SW480 (cell line): ENCODE measurements around the gene ARHGAP15.

Source experiments
- DNase-seq: peaks from one replicate; pipeline ENCODE4 v3.0.0-alpha.2; 2016; ENCODE audit warnings: low spot score

ARHGAP15 gene

DNA sequence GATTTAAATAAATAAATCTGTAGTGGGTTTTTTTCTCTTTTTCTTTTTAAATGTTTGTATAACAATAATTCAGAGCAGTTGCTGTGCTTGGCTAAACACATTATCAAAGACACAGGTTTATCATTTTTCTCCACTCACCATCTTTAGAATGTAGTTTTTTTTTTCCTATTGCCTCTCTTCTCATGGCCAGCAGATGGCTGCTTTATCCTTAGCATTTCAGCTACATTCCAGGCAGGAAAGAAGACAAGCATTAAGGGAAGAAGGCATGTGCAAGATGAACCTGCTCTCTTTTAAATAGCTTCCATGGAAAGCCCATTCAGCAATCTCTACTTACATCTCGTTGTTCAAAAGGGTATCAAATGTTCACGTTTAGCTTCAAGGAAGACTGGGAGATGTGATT is 42.6 kb downstream of the ARHGAP15 start:
- peak; percentile 6 for DNase-seq

DNA sequence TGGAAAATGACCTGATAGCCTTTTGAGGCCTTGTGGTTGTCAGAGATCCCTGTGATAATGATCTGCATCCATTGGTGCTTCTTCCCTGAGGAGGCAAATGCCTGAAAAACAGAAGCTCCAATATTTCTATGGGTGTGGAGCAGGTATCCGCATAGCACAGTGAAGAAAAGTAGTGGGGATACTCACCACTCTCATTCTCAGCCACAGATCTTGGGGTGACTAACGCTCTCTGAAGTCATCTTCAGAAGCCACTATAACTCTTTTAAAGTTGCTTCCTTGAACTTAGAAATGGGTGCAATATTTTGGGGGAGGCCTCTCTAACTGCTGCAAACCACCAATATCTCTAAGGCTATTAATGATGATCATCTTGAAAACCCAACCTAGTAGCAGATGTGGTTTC is 46.2 kb downstream of the ARHGAP15 start:
- no peak for DNase-seq

DNA sequence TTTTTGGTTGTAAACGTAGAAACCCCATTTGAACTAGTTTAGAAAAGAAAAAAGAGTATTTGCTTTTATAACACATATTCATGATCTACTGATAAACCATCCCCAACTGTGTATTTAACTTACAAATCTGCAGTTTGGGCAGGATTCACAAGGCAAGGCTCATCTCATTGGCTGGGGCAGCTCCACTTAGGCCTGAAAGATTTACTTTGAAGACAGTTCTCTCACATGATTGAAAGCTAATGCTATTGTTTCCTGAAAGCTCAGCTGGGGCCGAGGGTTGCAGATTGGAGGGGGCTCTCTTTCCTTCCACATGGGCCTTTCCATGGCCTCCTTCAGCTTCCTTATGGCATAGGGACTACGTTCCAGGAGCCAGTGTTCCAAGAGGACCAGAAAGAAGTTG is 47.4 kb downstream of the ARHGAP15 start:
- no peak for DNase-seq

DNA sequence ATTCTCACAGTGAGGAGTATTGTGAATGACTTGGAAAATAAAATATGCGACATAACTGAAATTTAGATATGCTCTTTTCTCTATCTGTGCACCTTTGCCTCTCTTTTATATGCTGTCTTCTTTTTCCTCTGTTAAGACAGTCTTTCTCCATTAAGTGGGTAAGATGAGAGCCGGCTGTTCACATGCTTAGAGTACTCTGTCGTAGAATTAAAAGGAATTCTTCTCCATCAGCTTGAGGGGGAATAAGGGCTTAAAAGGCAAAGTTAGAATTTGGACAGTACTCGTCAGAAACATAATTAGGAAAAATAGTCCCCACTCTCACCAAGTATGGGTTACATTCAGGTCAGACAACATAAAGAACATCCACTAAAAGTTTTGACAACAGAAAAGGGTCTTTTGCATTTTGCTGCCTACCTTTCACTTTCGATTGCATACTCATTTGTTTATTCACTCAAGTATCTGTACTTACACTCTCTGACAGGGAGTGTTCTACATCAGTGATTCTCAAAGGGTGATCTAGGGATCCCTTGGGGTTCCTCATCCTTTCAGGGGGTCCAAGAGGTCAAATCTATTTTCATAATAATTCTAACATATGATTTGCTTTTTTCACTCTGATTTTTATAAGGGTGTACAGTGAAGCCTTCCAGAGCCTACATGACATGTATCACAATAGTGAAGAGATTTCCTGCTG is 48.0 kb downstream of the ARHGAP15 start:
- no peak for DNase-seq

DNA sequence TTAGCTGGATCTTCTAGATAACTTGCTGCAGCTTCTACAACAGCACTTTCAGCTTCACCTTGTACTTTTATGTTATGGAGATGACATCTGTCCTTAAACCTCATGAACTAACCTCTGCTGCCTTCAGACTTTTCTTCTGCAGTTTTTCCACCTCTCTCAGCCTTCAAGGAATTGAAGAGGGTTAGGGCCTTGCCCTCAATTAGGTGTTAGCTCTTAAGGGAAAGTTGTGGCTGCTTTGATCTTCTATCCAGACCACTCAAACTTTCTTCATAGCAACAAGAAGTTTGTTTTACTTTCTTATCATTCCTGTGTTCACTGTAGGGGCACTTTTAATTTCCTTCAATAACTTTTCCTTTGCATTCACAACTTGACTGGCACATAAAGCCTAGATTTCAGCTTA is 52.3 kb downstream of the ARHGAP15 start:
- no peak for DNase-seq

DNA sequence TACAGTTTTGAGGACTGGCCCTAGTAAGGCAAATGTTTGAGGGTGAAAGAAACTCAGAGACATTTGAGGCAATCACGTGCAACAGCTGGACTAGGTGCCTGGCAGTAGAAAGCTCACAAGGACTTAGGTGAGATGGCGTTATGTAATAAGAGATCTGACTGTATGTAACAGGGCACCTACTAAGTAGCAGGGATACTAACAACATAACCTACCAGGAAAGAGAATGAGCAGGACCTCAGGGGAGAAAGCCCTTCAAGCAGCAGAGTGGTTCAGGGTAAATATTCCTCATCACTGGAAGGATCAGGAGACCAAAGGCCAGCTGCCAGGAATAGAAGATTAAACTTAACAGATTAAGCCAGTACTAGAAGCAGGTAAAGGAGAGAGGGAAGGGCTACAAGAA is 53.4 kb downstream of the ARHGAP15 start:
- DNase-seq, result no peak

DNA sequence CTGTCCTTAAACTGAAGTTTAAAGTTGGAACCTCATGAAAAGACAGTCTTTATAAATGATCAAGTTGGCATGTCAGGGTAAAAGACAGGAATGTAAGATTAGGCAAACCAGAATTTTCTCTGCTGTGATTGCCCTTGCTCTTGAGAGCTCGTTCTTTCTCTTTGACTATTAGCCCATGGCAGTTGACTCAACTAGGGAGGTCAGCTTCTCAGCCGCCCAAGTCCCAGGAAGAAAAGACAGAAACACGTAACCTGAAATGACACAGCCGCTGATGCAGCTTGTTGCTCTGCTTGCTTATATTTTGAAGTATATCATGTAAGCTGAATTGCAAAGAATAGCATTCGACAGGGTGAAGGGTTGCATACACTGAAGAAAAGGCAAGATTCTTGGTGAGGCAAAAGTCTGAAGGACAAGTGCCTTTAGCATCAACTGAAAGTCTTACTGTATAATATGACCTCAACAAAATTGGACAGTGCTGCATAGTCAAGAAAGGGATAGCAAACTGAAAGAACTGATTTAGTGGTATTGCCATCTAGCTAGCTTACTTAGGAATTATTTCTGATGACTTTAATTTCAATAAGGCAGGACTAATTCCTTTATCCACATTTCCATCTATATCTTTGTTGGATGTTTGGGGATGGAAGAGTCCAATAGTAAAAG is 54.7 kb downstream of the ARHGAP15 start:
- DNase-seq, result no peak

DNA sequence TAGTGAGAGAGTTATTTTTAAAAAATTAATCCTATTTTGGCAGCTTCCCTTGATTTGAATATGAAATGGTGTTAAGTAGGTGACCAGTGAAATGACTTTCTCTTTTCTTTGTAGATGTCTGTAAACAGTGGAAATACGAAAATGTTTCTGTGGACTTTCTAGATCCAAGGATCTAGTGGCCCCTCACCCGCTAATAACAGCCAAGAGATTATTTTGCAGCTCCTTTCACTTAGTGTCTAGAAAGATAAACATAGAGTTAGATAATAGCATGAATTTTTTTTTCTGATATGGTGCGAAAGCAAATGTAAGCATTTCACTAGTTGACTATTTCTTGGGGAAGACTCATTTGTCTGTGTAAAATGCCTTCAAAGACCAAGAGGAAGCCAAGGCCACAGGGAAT is 57.7 kb downstream of the ARHGAP15 start:
- no peak for DNase-seq

DNA sequence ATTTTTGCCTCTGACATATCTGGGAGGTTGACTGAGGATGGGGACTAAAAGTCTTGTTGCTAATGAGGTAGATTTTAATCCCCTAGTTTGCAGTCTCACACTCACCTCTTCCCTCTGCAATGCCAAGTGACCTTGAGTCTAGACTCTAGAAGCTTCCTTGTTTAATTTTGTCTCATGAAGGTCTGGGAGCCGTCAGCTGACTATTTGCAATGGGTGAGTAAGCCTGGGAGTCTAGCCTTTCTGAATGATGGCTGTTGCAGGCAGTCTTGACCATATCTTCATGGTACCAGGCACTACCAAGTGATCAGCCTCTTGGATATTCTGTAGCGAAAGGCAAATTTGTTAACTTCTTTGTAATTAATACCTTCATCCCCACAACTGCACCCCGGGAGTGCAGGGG is 61.2 kb downstream of the ARHGAP15 start:
- no peak for DNase-seq

DNA sequence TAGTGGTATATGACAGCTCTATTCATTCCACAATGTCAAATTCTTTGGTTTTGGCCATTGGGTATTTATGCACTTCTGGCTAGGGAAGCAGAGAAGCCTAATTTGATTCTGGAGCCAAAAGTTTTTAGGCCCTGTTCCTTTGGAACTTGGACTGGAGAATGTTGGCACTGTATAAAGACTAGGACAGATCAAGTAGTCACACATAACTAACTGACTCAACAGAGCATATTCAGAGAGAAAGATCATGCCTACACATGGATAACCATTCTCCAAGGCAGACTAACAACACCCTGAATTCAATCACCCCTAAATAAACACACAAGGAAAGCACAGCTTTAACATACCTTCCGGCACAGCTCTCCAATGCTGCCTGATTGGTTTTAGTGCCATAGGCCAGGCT is 62.9 kb downstream of the ARHGAP15 start:
- no peak for DNase-seq

DNA sequence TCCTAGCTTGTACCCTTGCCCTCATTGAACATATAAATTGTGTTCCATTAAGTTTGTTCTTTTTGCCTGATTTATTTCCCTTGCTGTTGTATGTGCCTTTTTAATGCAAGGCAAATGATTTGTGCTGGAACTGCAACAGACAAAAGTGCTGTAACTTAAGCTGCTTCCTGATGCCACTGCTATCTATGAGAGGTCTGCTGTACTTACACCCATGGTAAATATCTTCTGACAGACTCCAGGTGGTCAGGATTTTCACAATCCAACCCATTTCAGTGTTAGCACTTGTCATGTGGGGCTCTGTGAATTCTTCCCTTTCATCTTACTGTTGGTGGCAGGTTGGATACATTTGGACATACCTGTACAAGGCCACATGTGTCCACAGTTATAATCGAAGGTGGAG is 63.5 kb downstream of the ARHGAP15 start:
- DNase-seq, result no peak

DNA sequence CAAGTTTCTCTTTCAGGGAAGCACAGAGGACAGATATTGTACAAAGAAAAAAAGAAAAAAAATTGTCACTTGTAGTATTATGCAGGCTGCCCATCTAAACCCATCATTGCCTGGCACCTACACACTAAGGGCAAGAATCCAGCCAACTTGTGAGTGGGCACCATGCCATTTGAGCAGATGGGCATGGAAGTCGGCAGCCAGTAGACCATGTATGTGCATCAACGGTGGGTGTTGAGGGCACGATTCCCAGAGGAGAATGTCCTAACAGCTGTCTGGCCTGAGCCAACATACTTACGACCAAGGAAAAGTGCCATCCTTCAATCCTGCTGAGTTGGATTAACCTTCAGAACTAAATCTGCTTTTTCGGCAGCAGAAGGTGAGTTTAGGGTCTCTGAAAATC is 63.9 kb downstream of the ARHGAP15 start:
- no peak for DNase-seq

DNA sequence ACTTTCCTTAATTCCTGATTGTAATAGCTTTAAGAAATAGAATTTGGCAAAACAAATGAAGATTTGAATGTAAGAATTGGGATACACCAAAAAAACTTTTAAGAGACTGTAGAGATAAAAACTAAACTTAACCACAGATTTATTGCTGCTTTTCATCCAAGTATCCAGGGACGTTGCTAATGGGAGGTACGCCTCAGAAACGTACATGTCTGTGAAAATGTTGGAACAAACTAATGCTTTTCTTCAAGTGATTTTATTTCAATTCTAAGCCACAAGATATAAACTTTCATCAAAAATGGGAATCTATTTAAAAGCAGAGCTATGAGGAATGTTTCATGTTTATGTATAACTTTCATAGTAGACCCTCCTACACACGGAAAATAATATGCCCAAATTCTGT is 66.3 kb downstream of the ARHGAP15 start:
- no peak for DNase-seq

DNA sequence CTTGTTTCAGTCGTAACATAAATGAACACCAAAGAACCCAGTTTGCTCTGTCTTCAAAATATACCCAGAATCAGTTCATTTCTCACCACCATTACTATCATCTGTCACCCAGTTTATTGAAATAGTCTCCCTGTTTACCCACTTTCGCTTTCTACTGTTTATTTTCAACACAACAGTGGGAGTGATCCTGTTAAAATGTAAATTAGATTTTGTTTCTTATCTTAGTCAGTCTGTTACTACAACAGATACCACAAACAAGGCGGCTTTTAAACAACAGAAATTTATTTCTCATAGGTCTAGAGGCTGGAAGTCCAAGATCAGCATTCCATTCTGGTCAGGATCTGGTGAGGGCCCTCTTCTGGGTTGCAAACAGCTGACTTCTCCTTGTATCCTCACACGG is 74.8 kb downstream of the ARHGAP15 start:
- DNase-seq, result no peak

DNA sequence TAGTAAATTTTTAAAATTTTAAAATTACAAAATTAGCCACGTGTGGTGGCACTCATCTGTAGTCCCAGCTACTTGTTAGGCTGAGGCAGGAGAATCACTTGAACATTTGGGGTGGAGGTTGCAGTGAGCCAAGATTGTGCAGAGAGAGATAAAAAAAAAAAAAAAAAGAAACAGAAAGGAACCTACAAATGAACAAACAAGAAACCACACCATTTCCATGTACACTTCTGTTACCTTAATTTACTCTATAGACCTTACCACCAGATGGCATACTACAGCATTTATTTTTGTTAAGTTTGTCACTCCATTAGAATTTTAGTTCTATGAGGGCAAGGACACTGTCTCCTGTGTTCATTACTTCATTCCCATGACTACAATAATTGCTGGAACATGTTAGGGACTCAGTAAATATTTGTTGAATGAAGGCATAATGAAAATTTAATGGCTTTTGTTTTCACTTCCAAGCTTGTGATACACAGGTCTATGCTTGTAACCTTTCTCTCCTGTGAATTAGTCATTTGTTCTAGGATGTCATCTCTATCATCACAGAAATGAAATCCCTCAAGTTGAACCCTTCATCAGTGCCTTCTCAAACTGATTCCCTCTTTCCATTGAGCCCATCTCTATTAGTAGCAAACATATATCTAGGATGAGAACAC is 76.0 kb downstream of the ARHGAP15 start:
- DNase-seq, result peak; percentile 11

DNA sequence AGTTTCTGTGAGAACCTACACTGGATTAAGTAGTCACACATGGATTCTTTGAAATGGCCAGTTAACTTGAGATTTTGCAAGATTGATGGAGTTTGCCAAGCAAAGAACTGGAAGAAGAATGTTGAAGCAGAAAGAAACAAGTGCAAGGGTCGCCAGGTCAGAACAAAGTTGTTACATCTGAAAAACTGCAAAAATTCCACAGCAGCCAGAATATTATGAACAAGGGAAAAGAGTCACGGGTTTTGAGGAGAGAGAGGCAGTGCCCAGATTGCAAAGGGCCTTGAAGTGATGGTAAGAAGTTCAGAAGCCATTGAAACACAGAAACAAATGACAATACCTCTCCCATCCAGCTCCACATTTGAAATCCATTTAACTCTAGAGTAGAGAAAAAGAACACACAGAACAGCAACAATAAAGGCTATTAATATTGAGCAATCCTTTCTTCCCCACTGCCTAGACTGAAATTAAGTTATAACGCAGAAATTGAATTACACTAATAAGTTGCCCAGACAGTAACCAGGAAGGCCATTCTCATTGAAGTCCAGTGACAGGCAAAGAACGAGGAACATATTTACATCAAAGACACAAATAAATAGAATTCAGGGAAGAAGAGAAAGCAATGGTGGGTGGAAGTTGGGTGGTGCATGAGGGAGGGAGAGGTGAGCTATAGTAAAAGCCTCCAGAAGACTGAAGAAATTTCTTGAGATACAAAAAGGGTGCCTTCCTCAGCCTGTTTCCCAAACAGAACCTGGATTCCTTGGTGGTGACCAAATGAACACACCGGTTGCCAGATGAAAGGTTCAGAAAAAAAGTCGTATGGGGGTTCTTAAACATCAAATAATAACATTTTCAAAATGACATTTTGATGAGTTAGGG is 80.6 kb downstream of the ARHGAP15 start:
- no peak for DNase-seq

DNA sequence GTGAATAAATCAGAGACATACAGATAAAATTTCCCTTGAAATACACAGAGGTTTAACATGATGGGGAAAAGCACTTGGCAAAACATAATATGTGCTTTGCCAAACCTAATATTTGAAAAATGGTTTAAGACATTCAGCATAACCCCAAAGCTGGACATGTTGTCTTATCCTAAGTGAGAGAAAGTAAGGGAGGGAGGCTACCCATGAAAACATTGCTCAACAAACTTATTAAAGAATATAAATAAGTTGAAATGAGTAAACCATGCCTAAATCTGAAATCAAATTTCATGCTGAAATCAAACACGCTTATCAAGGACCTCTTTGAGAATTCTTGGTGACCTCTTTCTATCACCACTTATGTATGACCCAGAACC is 81.2 kb downstream of the ARHGAP15 start:
- DNase-seq, result no peak

DNA sequence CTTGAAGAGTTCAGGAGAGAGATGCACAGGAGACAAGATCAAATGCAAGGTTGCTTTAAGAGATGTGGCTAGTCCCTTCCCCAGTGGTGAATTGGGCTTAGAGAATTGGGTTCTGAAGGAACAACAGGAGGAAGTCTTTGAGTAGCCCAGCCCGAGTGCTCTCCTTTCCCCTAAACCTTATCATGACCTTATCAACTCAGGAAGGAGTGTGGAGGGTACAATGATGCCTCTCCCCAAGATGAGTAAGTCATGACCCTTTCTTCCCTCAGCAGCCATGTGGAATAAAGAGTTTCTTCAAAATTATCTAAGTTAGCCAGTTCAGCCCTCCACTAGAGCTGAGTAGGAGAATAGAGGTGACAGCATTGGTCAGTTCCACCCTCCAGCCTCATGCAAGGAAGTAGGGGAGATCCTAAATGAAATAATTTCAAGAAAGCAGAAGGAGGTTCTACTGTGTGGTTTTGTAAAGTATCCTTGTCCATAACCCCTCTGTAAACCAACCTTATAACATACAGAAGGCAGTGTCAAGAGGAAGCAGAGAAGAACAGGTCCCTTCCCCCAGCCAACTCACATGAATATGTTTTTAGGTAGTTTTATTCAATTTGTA is 88.4 kb downstream of the ARHGAP15 start:
- no peak for DNase-seq

DNA sequence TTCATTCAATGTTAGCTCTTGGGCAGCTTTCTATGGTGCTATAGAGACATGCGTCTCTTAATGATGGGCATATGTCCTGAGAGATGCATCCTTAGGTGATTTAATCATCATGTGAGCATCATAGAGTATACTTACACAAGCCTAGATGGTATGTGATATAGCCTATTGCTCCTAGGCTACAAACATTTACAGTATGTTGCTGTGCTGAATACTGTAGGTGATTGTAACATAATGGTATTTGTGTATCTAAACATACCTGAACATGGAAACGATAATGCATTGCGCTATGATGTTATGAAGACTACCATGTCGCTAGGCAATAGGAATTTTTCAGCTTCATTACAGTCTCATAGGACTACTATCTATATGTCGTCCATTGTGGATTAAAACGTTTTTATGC is 89.4 kb downstream of the ARHGAP15 start:
- DNase-seq, result no peak

DNA sequence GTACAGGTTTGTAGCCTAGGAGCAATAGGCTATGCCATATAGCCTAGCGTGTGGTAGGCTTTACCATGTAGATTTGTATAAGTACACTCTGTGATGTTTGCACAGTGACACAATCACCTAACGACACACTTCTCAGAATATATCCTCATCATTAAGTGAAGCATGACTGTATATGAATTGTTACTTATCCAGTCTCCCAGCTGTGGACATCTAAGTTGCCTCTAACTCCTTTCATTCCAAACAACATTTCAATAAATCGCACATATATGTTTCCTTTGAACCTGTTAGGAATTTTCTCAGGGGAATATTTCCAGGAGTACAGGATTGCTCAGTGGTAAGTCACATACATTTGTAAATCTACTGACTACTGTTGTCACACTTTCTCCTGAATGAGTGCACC is 90.0 kb downstream of the ARHGAP15 start:
- DNase-seq, result no peak

DNA sequence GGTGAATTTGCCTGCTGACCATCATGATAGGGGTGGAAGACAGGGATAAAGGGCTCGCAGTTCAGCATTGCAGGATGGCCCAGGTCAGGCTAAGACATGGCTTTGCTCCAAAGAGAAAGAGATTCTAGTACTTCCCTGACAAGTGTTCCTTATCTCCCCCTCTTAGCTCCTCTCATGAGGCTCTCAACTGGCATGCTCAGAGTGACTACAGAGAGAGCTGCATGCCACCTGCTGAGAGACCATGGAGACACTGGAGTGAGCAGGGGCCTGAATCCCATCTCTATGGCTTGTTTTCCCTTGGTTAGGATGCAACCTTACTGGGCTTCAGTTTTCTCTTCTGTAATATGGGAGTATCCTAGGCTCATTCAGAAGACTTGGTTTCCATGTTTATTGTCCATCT is 94.3 kb downstream of the ARHGAP15 start:
- DNase-seq, result no peak

DNA sequence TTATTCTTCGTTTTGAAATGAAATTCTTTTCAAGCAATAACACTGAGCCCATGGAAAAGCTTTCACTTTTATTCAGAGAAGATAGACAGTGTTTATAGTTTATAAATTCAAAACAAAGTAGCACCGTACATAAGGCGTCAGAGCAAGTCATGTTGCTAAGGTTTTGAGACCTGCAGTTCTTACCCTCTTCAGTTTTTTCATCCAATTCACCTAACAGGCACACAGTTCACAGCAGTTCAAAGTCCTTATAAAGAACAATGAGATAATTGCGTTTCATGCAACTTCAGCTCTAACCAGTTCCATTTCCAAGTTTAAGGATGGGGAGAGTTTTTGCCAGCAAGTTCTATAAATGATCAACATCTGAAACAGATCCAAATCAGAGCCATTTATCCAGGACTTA is 96.7 kb downstream of the ARHGAP15 start:
- DNase-seq, result no peak
